Measurements from ENCODE around the gene WDR62. TPM values are rescaled to one million over a fixed set of nuclear protein-coding genes. Genes with fewer than 3 reads are reported as not detected.

Gene WDR62
- total and polyA plus RNA-seq, 7 donors: 0.81 to 7.2 (median 2.6) TPM

DNA sequence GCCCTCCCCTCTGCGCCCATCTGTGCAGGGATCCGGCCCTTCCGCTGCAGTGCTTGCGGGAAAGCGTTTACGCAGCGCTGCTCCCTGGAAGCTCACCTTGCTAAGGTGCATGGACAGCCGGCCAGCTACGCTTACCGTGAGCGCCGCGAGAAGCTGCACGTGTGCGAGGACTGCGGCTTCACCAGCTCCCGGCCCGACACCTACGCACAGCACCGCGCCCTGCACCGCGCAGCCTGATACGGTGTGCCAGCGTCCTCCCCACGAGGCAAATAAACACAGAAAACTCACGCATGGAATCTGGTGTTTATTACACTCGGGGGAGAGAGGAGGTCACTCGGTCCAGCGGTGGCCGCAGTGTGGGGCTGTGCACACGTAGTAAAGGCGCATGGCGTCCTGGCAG, 58.7 kb downstream of the WDR62 start:
- no peaks in the 10 kb centered on the region for H3K9me3 ChIP-seq
- TF ChIP-seq, protein P1, sequence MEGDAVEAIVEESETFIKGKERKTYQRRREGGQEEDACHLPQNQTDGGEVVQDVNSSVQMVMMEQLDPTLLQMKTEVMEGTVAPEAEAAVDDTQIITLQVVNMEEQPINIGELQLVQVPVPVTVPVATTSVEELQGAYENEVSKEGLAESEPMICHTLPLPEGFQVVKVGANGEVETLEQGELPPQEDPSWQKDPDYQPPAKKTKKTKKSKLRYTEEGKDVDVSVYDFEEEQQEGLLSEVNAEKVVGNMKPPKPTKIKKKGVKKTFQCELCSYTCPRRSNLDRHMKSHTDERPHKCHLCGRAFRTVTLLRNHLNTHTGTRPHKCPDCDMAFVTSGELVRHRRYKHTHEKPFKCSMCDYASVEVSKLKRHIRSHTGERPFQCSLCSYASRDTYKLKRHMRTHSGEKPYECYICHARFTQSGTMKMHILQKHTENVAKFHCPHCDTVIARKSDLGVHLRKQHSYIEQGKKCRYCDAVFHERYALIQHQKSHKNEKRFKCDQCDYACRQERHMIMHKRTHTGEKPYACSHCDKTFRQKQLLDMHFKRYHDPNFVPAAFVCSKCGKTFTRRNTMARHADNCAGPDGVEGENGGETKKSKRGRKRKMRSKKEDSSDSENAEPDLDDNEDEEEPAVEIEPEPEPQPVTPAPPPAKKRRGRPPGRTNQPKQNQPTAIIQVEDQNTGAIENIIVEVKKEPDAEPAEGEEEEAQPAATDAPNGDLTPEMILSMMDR (IDR thresholded peaks at IDR 0.05): no peak
- peaks cover 0 to 54% of the 10 kb centered on the region in 2 donors for H3K36me3 ChIP-seq (ENCODE audit: insufficient read depth in 1 of 2, low read depth in 1 of 2)
- no peaks in the 10 kb centered on the region for H3K27me3 ChIP-seq (ENCODE audit: insufficient read depth in 3 of 3, low read length in 2 of 3)
- peaks cover 15% of the 10 kb centered on the region for H3K4me1 ChIP-seq
- peak overlapping the region; percentile 93 for H3K4me3 ChIP-seq
- no peak for DNase-seq
- ATAC-seq: no peak
- 84 to 88% (median 85%) methylated on average over 34 of the region's 34 CpGs for WGBS, 3 donors
- peak overlapping the region; percentile 89 for H3K27ac ChIP-seq
- intact Hi-C loops (cut with DNase I): loop anchor here (5.0 to 10.0 kb wide), 2 partner anchors 56 to 119 kb away; partner anchors contain the start of gene SDHAF1 (in 1 of the 2)

DNA sequence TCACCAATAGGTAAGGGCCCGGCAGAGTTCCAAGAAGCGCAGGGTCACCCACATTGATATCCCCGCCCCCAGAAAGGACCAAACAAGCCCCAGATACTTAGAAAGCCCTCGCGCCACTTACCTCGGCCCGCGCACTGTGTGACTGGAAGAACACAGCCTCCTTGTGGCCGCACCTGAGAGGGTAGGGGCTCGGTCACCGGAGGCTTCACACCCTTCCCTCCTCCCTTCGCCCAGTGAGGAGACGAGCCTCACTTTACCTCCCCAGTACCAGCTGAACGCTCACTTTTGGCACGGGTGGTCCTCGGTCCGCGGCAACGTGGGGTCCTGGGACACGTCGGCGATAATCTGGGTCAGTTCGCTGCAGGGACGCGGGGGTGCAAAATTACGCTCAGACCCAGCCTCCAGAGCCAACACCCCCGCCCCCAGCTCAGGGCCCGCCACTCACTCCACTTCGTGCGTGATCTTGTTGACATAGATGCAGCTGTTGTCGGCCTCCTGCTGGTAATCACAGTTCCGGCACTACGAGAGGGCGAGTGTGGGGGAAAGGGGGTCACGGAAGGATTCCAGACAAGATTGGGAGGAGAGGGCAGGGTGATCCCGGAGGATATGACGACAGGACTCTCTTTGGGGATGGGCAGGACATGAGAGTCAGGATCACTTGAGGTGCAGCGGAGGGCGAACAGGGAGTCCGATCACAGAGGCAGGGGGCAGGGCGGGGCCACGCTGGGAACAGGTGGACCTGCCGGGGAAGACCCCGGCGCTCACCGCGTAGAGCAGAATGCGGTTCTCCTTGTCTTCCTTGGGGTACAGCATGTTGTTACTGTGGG, 59.4 kb downstream of the WDR62 start:
- WGBS, 3 donors: 7 to 10% (median 10%) methylated on average over 42 to 48 of the region's 48 CpGs
- H3K36me3 ChIP-seq (ENCODE audit: insufficient read depth in 1 of 2, low read depth in 1 of 2): peaks cover 2 to 61% of the 10 kb centered on the region in 2 donors
- DNase-seq: peak in 1 of 2 donors; percentile 33

DNA sequence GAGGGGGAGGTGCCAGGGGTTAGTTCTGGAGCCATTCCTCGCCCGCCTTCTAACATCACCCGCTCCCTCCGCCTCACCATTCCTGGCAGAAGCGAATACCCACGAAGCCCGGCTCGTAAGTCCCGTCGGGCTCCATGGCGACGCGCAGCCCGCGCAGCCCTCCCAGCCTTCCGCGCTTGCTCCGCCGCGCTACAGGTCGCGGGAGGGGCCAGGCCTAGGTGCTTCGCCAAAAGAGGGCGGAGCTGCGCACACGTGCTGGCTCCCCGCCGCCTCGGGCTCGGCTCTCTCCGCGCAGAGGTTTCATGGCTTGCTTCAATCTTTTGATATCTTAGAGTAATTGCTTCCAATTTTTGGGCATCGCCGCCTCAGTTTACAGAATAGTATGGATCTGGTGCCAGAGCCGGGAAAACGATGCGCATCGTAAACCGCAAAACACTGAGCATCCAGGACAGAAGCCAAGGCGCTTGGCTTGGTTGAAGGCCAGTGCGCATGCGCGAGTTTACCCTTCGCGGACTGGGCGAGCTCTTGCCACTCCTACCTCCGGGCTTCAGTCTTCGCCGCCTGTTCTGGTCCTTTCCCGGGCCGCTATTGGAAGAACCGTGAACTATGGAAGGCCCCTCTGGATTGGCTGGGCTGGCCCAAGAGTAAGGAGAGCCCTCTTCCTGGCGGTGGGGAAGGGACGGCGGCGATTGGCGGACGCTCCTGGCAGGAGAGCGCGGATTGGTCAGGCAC, 60.2 kb downstream of the WDR62 start, which contains the start of gene POLR2I:
Gene POLR2I, minus strand, starts transcription at position 155 of the 732 bp plus-strand sequence. Its CDS starts 19 bp downstream, at position 136.
- ATAC-seq: peak; percentile 93 to 95 (median 95)
- Histone ChIP-seq H3K9me3 (no peaks in the 10 kb centered on the region), H3K4me3 (peak within 1 kb of the TSS; percentile 93), H3K36me3 (ENCODE audit: insufficient read depth in 1 of 2, low read depth in 1 of 2) (peaks cover 2 to 67% of the 10 kb centered on the region in 2 donors), H3K4me1 (peaks cover 15% of the 10 kb centered on the region), H3K27ac (peak within 1 kb of the TSS; percentile 89), H3K27me3 (ENCODE audit: insufficient read depth in 3 of 3, low read length in 2 of 3) (no peaks in the 10 kb centered on the region)
- peak; percentile 99 for DNase-seq
- TF ChIP-seq, protein P1 (IDR thresholded peaks at IDR 0.05): no peak
- 0 to 1% (median 0%) methylated on average over 55 to 60 of the region's 60 CpGs for WGBS, 3 donors
- intact Hi-C loops (cut with DNase I): loop anchor here (2.0 to 10.0 kb wide), 3 partner anchors 58 to 120 kb away; partner anchors contain the start of genes SDHAF1 (in 1 of the 2), THAP8 (in 1 of the 2) and WDR62 (in 1 of the 2)

More for the DNA sequence above, 59.4 kb downstream of the WDR62 start:
- no peaks in the 10 kb centered on the region for H3K9me3 ChIP-seq
- peak overlapping the region; percentile 93 for H3K4me3 ChIP-seq
- TF ChIP-seq, protein P1 (IDR thresholded peaks at IDR 0.05): no peak
- H3K27ac ChIP-seq: peak overlapping the region; percentile 89
- H3K27me3 ChIP-seq (ENCODE audit: insufficient read depth in 3 of 3, low read length in 2 of 3): no peaks in the 10 kb centered on the region
- ATAC-seq: peak in 3 of 4 donors; percentile 1 to 18 (median 4)
- peaks cover 15% of the 10 kb centered on the region for H3K4me1 ChIP-seq
- intact Hi-C loops (cut with DNase I): loop anchor here (2.0 to 10.0 kb wide), 3 partner anchors 57 to 119 kb away; partner anchors contain the start of genes SDHAF1 (in 1 of the 2), THAP8 (in 1 of the 2) and WDR62 (in 1 of the 2)

DNA sequence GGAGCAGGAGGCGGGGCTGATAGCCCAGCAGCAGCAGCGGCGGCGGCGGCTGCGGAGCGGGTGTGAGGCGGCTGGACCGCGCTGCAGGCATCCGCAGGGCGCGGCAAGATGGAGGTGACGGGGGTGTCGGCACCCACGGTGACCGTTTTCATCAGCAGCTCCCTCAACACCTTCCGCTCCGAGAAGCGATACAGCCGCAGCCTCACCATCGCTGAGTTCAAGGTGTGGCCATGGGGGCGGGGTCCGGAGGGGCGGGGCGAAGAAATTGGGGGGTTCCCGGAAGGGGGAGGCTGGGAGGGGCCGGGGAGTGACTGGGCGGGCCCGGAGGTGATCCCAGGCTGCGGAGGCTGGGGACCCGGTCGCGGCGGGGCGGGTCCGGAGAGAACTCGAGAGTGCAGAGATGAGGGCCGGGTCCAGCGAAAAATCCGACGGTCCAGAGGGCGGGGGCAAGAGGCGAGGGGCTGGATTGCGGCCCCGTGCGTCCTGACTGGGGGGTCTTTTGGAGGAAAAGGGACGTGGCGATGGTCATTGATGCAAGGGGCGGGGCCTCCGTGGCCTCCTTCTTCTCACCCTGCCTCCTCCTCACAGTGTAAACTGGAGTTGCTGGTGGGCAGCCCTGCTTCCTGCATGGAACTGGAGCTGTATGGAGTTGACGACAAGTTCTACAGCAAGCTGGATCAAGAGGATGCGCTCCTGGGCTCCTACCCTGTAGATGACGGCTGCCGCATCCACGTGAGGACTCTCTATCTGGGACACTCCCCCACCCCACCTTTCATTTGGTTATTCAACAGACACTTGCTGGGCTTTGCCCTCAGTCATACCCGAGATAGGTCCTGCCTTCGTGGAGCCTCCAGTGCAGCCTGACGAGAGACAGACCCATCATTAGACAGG, 61.0 kb downstream of the WDR62 start, which contains the start of gene TBCB:
Gene TBCB, plus strand, starts transcription at position 16 of the 891 bp plus-strand sequence. Its CDS starts 93 bp downstream, at position 109.
- peak; percentile 13 to 41 (median 34) for ATAC-seq
- Histone ChIP-seq H3K4me1 (peaks cover 15% of the 10 kb centered on the region), H3K27me3 (ENCODE audit: insufficient read depth in 3 of 3, low read length in 2 of 3) (no peaks in the 10 kb centered on the region), H3K36me3 (ENCODE audit: insufficient read depth in 1 of 2, low read depth in 1 of 2) (peaks cover 2 to 71% of the 10 kb centered on the region in 2 donors), H3K9me3 (no peaks in the 10 kb centered on the region), H3K27ac (peak within 1 kb of the TSS; percentile 89), H3K4me3 (peak within 1 kb of the TSS; percentile 93)
- TF ChIP-seq, protein P1 (IDR thresholded peaks at IDR 0.05): no peak
- 4 to 6% (median 4%) methylated on average over 46 to 59 of the region's 59 CpGs for WGBS, 3 donors
- peak in 1 of 2 donors; percentile 86 for DNase-seq
- intact Hi-C loops (cut with DNase I): loop anchor here in 1 of 2 donors (2.0 to 10.0 kb wide), 2 partner anchors 61 to 121 kb away; partner anchors contain the start of genes SDHAF1, THAP8 and WDR62

Data from psoas muscle (tissue), 8 donors.